Motor neuron (in vitro differentiated cells): ENCODE measurements around the gene PYGL. TPM values are rescaled to one million over a fixed set of nuclear protein-coding genes. Genes with fewer than 3 reads are reported as not detected.
"Not testable (repeated sequence)": the region's sequence is repeated elsewhere in the genome, so short reads cannot be mapped to it uniquely, and the experiment has no call there.

ENCODE experiments used
- ATAC-seq, 8 experiments: fragments of 200-7000 bp; cut with Tn5 transposase; replicated peaks in 6 of 8; 2 replicates each; pipeline ENCODE4 v1.8.0; 2021; ENCODE audit warnings: mild to moderate bottlenecking in 8 of 8, moderate library complexity in 8 of 8
- H3K27ac ChIP-seq, 2 donors: fragments of 250-450 bp; sonication (Bioruptor Pico); 2 replicates each; pipeline ENCODE4 v1.9.0; 2021; ENCODE audit warnings: antibody characterized with exemption in 2 of 2, mild to moderate bottlenecking in 2 of 2, moderate library complexity in 1 of 2
- H3K4me1 ChIP-seq, 2 donors: fragments of 250-450 bp; sonication (Bioruptor Pico); replicated peaks in 1 of 2; 2 replicates each; pipeline ENCODE4 v1.6.1; 2021; ENCODE audit warnings: antibody characterized with exemption in 2 of 2, mild to moderate bottlenecking in 2 of 2, moderate library complexity in 1 of 2
- H3K4me3 ChIP-seq, 5 donors: fragments of 250-450 bp; sonication (Bioruptor Pico); 2 replicates each; pipeline ENCODE4 v1.9.0; 2021; ENCODE audit warnings: antibody characterized with exemption in 5 of 5, mild to moderate bottlenecking in 5 of 5, moderate library complexity in 4 of 5
- WGBS, 10 experiments: fragments of 450-650 bp; shearing (Covaris generic); methylation state at CpG; one replicate each; pipeline ENCODE4 v1.0.0; 2022; 5-methylcytosine and 5-hydroxymethylcytosine counted together
- in situ Hi-C, 9 experiments: fragments of 400-800 bp; cut with MboI; loops; one replicate each; pipeline ENCODE4 v1.15.0; 2021; ENCODE audit warnings: low sequenced_read_pairs in 9 of 9, low pct_unique_long_range_greater_than_20kb in 2 of 9; ENCODE audit not compliant: unreplicated experiment in 9 of 9
- total RNA-seq, 8 experiments: library from RNA; unstranded; fragments of 300-600 nt; gene quantifications; 2 replicates each; pipeline versions ENCODE4 v1.2.3 to v1.2.4, GENCODE V29; 2022

Gene PYGL
- total RNA-seq, 8 experiments from 2014 or later: 2.2 to 164 (median 5.7) TPM

GRCh38 chr14:50919524-50919923, 24.8 kb downstream of the PYGL start:
- H3K4me3 ChIP-seq, H3K27ac ChIP-seq, ATAC-seq, in situ Hi-C loops, H3K4me1 ChIP-seq: not testable (repeated sequence)
- 63 to 100% (median 94%) methylated on average over 1 to 3 of the region's 5 CpGs; no CpG with 5 or more reads in 4 of the 10 experiments for WGBS, 10 experiments

GRCh38 chr14:50917449-50917848, 26.8 kb downstream of the PYGL start:
- WGBS, 10 experiments: 86 to 100% (median 100%) methylated on average over 1 to 4 of the region's 6 CpGs; no CpG with 5 or more reads in 2 of the 10 experiments
- in situ Hi-C loops: no loop called here
- no peak overlapping the region for H3K27ac ChIP-seq
- no peak overlapping the region for H3K4me3 ChIP-seq
- H3K4me1 ChIP-seq: peaks cover 0 to 5% of the 10 kb centered on the region in 2 donors
- no peak for ATAC-seq

GRCh38 chr14:50910495-50911420, 33.5 kb downstream of the PYGL start:
- H3K27ac ChIP-seq: no peak overlapping the region
- WGBS, 10 experiments: 62 to 100% (median 73%) methylated on average over 1 to 4 of the region's 5 CpGs
- no peak for ATAC-seq
- peaks cover 0 to 4% of the 10 kb centered on the region in 2 donors for H3K4me1 ChIP-seq
- in situ Hi-C loops: no loop called here
- no peak overlapping the region for H3K4me3 ChIP-seq

- H3K4me3 ChIP-seq: no peak overlapping the region
- WGBS, 10 experiments: 56 to 94% (median 72%) methylated on average over 2 to 5 of the region's 5 CpGs; no CpG with 5 or more reads in 1 of the 10 experiments
- ATAC-seq: no peak
These were observed 37.8 kb downstream of the PYGL start for GRCh38 chr14:50906326-50907065.

DNA sequence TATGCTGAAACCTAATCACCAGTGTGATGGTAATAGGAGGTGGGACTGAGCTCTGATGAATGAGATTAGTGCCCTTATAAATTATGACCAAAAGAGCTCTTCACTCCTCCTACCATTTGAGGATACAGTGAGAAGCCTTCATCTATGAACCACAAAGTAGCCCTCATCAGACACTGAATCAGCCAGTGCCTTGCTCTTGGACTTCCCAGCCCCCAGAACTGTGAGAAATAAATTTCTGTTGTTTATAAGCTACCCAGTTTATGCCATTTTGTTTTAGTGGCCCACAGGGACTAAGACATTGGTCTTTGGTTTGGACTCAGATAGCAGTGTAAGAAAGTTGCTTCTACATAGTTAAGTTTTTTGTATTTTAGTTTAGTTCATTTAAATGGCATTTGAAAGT, 39.6 kb downstream of the PYGL start:
- Histone ChIP-seq H3K4me1 (peaks cover 0 to 4% of the 10 kb centered on the region in 2 donors), H3K4me3 (no peak overlapping the region), H3K27ac (no peak overlapping the region)
- ATAC-seq: no peak
- in situ Hi-C loops: no loop called here

More at GRCh38 chr14:50906326-50907065, 37.8 kb downstream of the PYGL start:
- no peak overlapping the region for H3K27ac ChIP-seq
- in situ Hi-C loops: no loop called here
- H3K4me1 ChIP-seq: peaks cover 0 to 4% of the 10 kb centered on the region in 2 donors

- no peak for ATAC-seq
- in situ Hi-C loops: no loop called here
- H3K4me3 ChIP-seq: no peak overlapping the region
- H3K4me1 ChIP-seq: peaks cover 0 to under 1% of the 10 kb centered on the region in 2 donors
- H3K27ac ChIP-seq: no peak overlapping the region
- WGBS, 10 experiments: 69 to 100% (median 100%) methylated on average over 2 to 3 of the region's 3 CpGs
These were observed 42.9 kb downstream of the PYGL start for GRCh38 chr14:50901361-50901760.

DNA sequence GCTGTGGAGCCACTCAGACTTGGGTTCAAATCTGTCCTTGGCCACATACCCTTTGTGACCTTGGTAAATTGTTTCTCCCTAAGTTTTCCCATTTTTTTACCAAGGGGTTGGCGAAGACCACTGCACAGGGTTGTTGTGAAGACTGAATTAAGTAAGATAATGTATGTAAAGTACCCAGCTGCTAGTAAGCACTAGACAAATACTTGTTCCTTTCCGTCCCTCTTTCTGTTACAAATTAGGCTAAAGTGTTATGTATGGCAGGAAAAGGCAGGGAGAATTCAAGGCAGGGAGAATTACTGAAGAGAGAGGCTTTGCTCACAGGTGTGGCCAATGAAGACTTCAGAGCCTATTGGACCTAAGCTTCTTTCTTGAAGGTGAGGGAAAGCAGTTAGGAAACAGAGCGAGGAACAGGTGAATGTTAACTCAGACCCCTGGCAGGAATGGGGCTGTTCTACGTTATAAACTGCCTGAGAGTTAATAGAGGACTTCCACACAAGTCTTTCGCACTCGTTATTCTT, 46.6 kb downstream of the PYGL start:
- in situ Hi-C loops: no loop called here
- Histone ChIP-seq H3K4me3 (no peak overlapping the region), H3K4me1 (no peaks in the 10 kb centered on the region), H3K27ac (no peak overlapping the region)
- WGBS, 10 experiments: 70 to 100% (median 97%) methylated on average over 1 to 5 of the region's 6 CpGs; no CpG with 5 or more reads in 1 of the 10 experiments
- ATAC-seq: no peak

DNA sequence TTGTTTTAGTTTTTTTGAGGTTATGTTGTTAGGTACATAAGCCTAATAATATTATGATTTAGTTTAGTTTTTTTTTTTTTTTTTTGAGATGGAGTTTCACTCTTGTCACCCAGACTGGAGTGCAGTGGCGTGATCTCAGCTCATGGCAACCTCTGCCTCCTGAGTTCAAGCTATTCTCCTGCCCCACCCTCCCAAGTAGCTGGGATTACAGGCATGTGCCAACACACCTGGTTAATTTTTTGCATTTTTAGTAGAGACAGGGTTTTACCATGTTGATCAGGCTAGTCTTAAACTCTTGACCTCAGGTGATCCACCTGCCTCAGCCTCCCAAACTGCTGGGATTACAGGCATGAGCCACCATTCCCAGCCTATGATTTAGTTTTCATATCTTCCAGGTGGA, 47.3 kb downstream of the PYGL start:
- H3K4me1 ChIP-seq, H3K27ac ChIP-seq, ATAC-seq, in situ Hi-C loops, H3K4me3 ChIP-seq: not testable (repeated sequence)
- WGBS, 10 experiments: 89 to 100% (median 100%) methylated on average over 1 of the region's 1 CpG; no CpG with 5 or more reads in 4 of the 10 experiments

GRCh38 chr14:50896421-50896820, 47.9 kb downstream of the PYGL start:
- ATAC-seq: peak in 1 of 8 experiments; percentile 57
- H3K27ac ChIP-seq, in situ Hi-C loops: not testable (repeated sequence)

GRCh38 chr14:50892255-50892654, 52.0 kb downstream of the PYGL start:
- Histone ChIP-seq H3K4me3 (no peak overlapping the region), H3K27ac (no peak overlapping the region), H3K4me1 (no peaks in the 10 kb centered on the region)
- ATAC-seq: no peak
- in situ Hi-C loops: no loop called here
- 60 to 100% (median 79%) methylated on average over 2 to 5 of the region's 5 CpGs; no CpG with 5 or more reads in 2 of the 10 experiments for WGBS, 10 experiments

More at GRCh38 chr14:50896421-50896820, 47.9 kb downstream of the PYGL start:
- H3K4me3 ChIP-seq, H3K4me1 ChIP-seq: not testable (repeated sequence)
- 60 to 93% (median 82%) methylated on average over 1 to 3 of the region's 7 CpGs; no CpG with 5 or more reads in 6 of the 10 experiments for WGBS, 10 experiments

DNA sequence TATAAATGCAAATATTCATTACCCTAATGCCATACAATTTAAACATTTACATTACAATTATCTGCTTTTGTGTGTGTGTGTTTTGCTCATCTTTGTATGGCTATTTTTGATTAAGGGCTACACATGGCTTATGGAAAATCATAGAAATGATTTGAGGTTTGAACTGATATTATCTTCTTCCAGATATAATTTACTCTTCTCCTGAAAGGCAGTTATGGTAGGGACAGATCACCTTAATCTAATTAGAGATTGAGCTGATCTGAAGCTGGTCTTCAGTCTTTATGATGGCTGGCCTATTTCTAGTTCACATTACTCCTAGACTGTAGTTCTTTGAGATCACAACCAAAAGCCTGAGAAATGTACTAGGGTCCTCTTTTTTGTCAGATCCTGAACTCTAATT, 56.8 kb downstream of the PYGL start:
- in situ Hi-C loops: no loop called here
- Histone ChIP-seq H3K4me3 (no peak overlapping the region), H3K4me1 (no peaks in the 10 kb centered on the region), H3K27ac (no peak overlapping the region)
- ATAC-seq: no peak

GRCh38 chr14:50883827-50884197, 60.5 kb downstream of the PYGL start:
- Histone ChIP-seq H3K27ac (no peak overlapping the region), H3K4me1 (no peaks in the 10 kb centered on the region), H3K4me3 (no peak overlapping the region)
- in situ Hi-C loops: no loop called here
- no peak for ATAC-seq
- 0 to 100% (median 83%) methylated on average over 1 of the region's 1 CpG; no CpG with 5 or more reads in 1 of the 10 experiments for WGBS, 10 experiments
